Smooth muscle cell (in vitro differentiated cells): ENCODE data around the gene CDH12. TPM values are rescaled to one million over a fixed set of nuclear protein-coding genes. Genes with fewer than 3 reads are reported as not detected.

Source experiments
- DNase-seq: peaks from one replicate; lab custom pipeline; 2025; ENCODE audit not compliant: unreplicated experiment; lab: John Stamatoyannopoulos, UW
- H2AFZ ChIP-seq: fragments of 200-600 bp; sonication (generic); 2 replicates; pipeline ENCODE4 v1.6.0; 2016; ENCODE audit warnings: antibody characterized with exemption, low read depth, mild to moderate bottlenecking
- H3F3A ChIP-seq: fragments of 200-600 bp; sonication (generic); 2 replicates; pipeline ENCODE4 v1.6.0; 2017; ENCODE audit warnings: antibody characterized with exemption, low read depth
- H3K27ac ChIP-seq: fragments of 200-600 bp; sonication (generic); 2 replicates; pipeline ENCODE4 v1.5.1; 2016; ENCODE audit warnings: low read depth, mild to moderate bottlenecking
- H3K27me3 ChIP-seq: fragments of 200-600 bp; sonication (generic); 2 replicates; pipeline ENCODE4 v1.6.1; 2016; ENCODE audit warnings: low read depth, mild to moderate bottlenecking
- H3K36me3 ChIP-seq: fragments of 200-600 bp; sonication (generic); 2 replicates; pipeline ENCODE4 v1.5.1; 2016; ENCODE audit warnings: low read depth
- H3K4me1 ChIP-seq: fragments of 200-600 bp; sonication (generic); 2 replicates; pipeline ENCODE4 v1.5.1; 2016; ENCODE audit warnings: low read depth
- H3K4me2 ChIP-seq: fragments of 200-600 bp; sonication (generic); 2 replicates; pipeline ENCODE4 v1.6.0; 2016; ENCODE audit warnings: mild to moderate bottlenecking
- H3K4me3 ChIP-seq: fragments of 200-600 bp; sonication (generic); 2 replicates; pipeline ENCODE4 v1.5.1; 2016; ENCODE audit warnings: mild to moderate bottlenecking
- H3K79me2 ChIP-seq: fragments of 200-600 bp; sonication (generic); 2 replicates; pipeline ENCODE4 v1.6.0; 2016; ENCODE audit warnings: low read depth, mild to moderate bottlenecking
- H3K9ac ChIP-seq: fragments of 200-600 bp; sonication (generic); 2 replicates; pipeline ENCODE4 v1.6.0; 2016; ENCODE audit warnings: low read depth
- H3K9me3 ChIP-seq: fragments of 200-600 bp; sonication (generic); replicated peaks from 2 replicates; pipeline ENCODE4 v1.5.1; 2016; ENCODE audit warnings: low read depth
- H4K20me1 ChIP-seq: fragments of 200-600 bp; sonication (generic); 2 replicates; pipeline ENCODE4 v1.6.0; 2016; ENCODE audit warnings: low read depth
- CTCF ChIP-seq: fragments of 200-600 bp; sonication (generic); IDR thresholded peaks from 2 replicates; pipeline ENCODE4 v1.5.1; 2017; ENCODE audit warnings: borderline replicate concordance, mild to moderate bottlenecking, antibody characterized with exemption; ENCODE audit not compliant: insufficient read depth, poor library complexity, severe bottlenecking
- WGBS: methylation state at CpG from one replicate; pipeline ENCODE4 v1.1.7; 2016; ENCODE audit warnings: low lambda C conversion rate; 5-methylcytosine and 5-hydroxymethylcytosine counted together
- polyA plus RNA-seq: library from polyadenylated mRNA; unstranded; fragments of >200 nt; fragmentation: Nextera tagmentation; extraction: Ambion mirVana; gene quantifications from 2 replicates; pipeline ENCODE4 v1.2.1, GENCODE V29; 2016
- total RNA-seq: library from RNA; depleted of rRNA; stranded (reverse); fragments of >200 nt; gene quantifications from 2 replicates; pipeline ENCODE4 v1.2.3, GENCODE V29; 2014

Gene CDH12
- total and polyA plus RNA-seq, 2 experiments from 2014 or later, result not detected

- Histone ChIP-seq H3K79me2 (no peaks in the 10 kb centered on the region), H3K9me3 (no peaks in the 10 kb centered on the region), H3K9ac (no peak overlapping the region), H2AFZ (no peak overlapping the region), H3K4me1 (peaks cover 6% of the 10 kb centered on the region), H3K27me3 (no peaks in the 10 kb centered on the region), H3K36me3 (no peaks in the 10 kb centered on the region), H3K4me2 (no peak overlapping the region), H3K4me3 (no peak overlapping the region), H3F3A (no peaks in the 10 kb centered on the region), H4K20me1 (no peaks in the 10 kb centered on the region), H3K27ac (no peak overlapping the region)
- WGBS, result 90% methylated on average over 3 of the region's 3 CpGs
- no peak for DNase-seq
- no peak for TF ChIP-seq CTCF
Measured at GRCh38 chr5:21701317-21701716, 1151.8 kb downstream of the CDH12 start.
